ENCODE measurements around the gene CCDC15. TPM values are rescaled to one million over a fixed set of nuclear protein-coding genes. Genes with fewer than 3 reads are reported as not detected.

CCDC15 gene
- total RNA-seq, 1 donor from 2014 or later = 0.25 TPM

GRCh38 chr11:125056931-125057692, 103.1 kb downstream of the CCDC15 start:
- Histone ChIP-seq H3K27me3 (ENCODE audit: low read depth) (no peaks in the 10 kb centered on the region), H3K9me3 (replicated peaks) (no peaks in the 10 kb centered on the region), H3K27ac (replicated peaks) (no peak overlapping the region), H3K4me1 (no peaks in the 10 kb centered on the region), H3K4me3 (no peak overlapping the region), H3K36me3 (no peaks in the 10 kb centered on the region)
- intact Hi-C loops (cut with micrococcal nuclease) = no loop called here
- DNase-seq = no peak
- no peak for TF ChIP-seq CTCF (IDR thresholded peaks at IDR 0.05; ENCODE audit: borderline replicate concordance)

DNA sequence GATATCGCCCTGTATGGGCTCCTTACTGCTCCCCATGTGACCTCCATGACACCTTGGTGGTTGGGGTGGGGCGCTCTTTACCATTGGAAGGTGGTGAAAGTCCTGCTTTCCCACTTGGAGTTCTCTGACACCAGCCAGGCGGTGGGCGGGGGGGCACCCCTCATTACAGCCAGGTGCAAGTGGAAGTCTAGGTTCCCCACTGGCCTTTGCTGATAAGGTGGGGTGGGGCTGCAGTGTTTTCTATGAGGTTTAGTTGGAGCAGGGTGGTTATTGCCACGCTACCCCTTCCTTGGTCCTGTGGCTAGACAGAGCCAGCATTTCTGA, 103.7 kb downstream of the CCDC15 start:
- Histone ChIP-seq H3K36me3 (no peaks in the 10 kb centered on the region), H3K4me3 (no peak overlapping the region), H3K27me3 (ENCODE audit: low read depth) (no peaks in the 10 kb centered on the region), H3K27ac (replicated peaks) (no peak overlapping the region), H3K9me3 (replicated peaks) (no peaks in the 10 kb centered on the region), H3K4me1 (no peaks in the 10 kb centered on the region)
- DNase-seq = no peak
- TF ChIP-seq CTCF (IDR thresholded peaks at IDR 0.05; ENCODE audit: borderline replicate concordance) = no peak
- intact Hi-C loops (cut with micrococcal nuclease) = no loop called here

GRCh38 chr11:125061281-125061680, 107.3 kb downstream of the CCDC15 start:
- Histone ChIP-seq H3K27ac (replicated peaks) (no peak overlapping the region), H3K4me1 (peaks cover 11% of the 10 kb centered on the region), H3K36me3 (no peaks in the 10 kb centered on the region), H3K9me3 (replicated peaks) (no peaks in the 10 kb centered on the region), H3K4me3 (no peak overlapping the region), H3K27me3 (ENCODE audit: low read depth) (peaks cover 26% of the 10 kb centered on the region)
- no peak for DNase-seq
- intact Hi-C loops (cut with micrococcal nuclease) = no loop called here
- TF ChIP-seq CTCF (IDR thresholded peaks at IDR 0.05; ENCODE audit: borderline replicate concordance) = no peak

DNA sequence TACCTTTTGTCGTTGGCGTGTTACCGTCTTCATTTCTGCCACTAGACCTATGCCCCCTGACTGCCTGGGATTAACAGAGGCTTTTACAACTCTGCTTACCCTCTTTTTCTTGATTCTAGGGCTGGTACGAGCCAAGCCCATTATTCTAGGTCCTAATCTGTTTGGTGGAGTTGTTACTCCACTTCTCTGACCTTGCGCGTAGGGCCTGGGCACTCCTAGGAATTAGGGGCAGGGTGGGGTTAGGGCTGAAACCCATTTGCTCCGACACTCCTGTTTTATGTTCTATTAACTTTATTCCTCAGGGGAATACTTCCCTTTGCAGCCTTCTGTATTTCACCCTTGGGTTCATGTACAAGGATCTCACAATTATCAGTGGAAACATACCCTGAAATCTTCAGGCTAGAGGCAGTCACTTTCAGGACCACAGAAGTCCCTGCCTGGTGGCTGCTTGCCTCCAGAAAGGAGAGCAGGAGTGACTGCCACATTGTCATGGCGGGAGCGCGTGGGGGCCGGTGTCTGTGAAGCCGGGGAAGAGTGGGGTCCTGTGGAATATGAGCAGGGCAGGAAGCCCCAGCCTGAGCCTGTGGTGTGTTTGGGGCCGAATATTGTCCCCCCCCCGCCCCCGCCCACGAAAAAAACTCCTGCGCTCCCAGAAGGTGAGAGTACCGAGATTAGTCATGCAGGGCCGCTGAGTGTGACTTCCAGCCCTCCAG, 108.4 kb downstream of the CCDC15 start:
- Histone ChIP-seq H3K4me3 (peak overlapping the region; percentile 73), H3K9me3 (replicated peaks) (no peaks in the 10 kb centered on the region), H3K27me3 (ENCODE audit: low read depth) (peaks cover 36% of the 10 kb centered on the region), H3K4me1 (peaks cover 11% of the 10 kb centered on the region), H3K36me3 (no peaks in the 10 kb centered on the region), H3K27ac (replicated peaks) (peak overlapping the region; percentile 25)
- TF ChIP-seq CTCF (IDR thresholded peaks at IDR 0.05; ENCODE audit: borderline replicate concordance) = no peak
- intact Hi-C loops (cut with micrococcal nuclease) = no loop called here
- DNase-seq = no peak

GRCh38 chr11:125062931-125063428, 109.0 kb downstream of the CCDC15 start, which contains the start of gene SLC37A2:
TSS of gene SLC37A2 (plus strand) at chr11:125063305. CDS start at chr11:125063368, 63 bp downstream.
- Histone ChIP-seq H3K4me3 (peak within 1 kb of the TSS; percentile 73), H3K4me1 (peaks cover 11% of the 10 kb centered on the region), H3K9me3 (replicated peaks) (no peaks in the 10 kb centered on the region), H3K27ac (replicated peaks) (peak within 1 kb of the TSS; percentile 25), H3K36me3 (no peaks in the 10 kb centered on the region), H3K27me3 (ENCODE audit: low read depth) (peaks cover 40% of the 10 kb centered on the region)
- peak; percentile 43 for TF ChIP-seq CTCF (IDR thresholded peaks at IDR 0.05; ENCODE audit: borderline replicate concordance)
- DNase-seq = peak; percentile 70
- intact Hi-C loops (cut with micrococcal nuclease) = no loop called here
